NT2/D1 (cell line): ENCODE measurements around the gene ATMIN.

Experiments
- SUZ12 ChIP-seq: IDR thresholded peaks from 2 replicates; pipeline ENCODE4 v1.6.1; 2011; ENCODE audit not compliant: insufficient read length, insufficient read depth; ENCODE audit errors: extremely low read depth
- YY1 ChIP-seq: IDR thresholded peaks from 2 replicates; pipeline ENCODE4 v1.6.1; 2011; ENCODE audit not compliant: insufficient read length, insufficient read depth
- ZNF274 ChIP-seq: IDR thresholded peaks from 2 replicates; pipeline ENCODE4 v1.6.1; 2011; ENCODE audit warnings: mild to moderate bottlenecking, low read depth, low read length

DNA sequence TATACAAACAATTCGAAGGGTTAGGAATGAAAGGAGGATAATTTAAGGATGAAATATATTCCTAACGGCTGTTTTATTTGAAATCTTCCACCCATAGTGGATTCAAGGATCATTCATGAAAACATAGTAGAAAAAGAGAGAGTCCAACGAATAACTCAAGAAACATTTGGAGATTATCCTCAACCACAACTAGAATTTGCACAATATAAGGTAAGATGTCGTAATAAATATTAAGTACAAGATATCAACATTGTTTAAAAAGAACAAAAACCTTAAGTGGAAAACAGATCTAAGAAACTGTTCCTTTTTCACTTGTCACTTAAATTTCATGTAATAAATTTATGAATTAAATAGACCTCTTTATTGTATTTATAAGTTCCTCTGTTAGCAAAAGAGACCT is 9.2 kb upstream of the ATMIN start:
- TF ChIP-seq SUZ12 (no peak), ZNF274 (no peak), YY1 (no peak)
